ENCODE results near the gene FYB2. TPM values are rescaled to one million over a fixed set of nuclear protein-coding genes. Genes with fewer than 3 reads are reported as not detected.
A peak's percentile ranks its signal among the peaks of the same experiment; 100 is the strongest.

Gene FYB2
- not detected for total RNA-seq

- intact Hi-C loops (cut with DNase I), result no loop called here
- TF ChIP-seq, protein P1, sequence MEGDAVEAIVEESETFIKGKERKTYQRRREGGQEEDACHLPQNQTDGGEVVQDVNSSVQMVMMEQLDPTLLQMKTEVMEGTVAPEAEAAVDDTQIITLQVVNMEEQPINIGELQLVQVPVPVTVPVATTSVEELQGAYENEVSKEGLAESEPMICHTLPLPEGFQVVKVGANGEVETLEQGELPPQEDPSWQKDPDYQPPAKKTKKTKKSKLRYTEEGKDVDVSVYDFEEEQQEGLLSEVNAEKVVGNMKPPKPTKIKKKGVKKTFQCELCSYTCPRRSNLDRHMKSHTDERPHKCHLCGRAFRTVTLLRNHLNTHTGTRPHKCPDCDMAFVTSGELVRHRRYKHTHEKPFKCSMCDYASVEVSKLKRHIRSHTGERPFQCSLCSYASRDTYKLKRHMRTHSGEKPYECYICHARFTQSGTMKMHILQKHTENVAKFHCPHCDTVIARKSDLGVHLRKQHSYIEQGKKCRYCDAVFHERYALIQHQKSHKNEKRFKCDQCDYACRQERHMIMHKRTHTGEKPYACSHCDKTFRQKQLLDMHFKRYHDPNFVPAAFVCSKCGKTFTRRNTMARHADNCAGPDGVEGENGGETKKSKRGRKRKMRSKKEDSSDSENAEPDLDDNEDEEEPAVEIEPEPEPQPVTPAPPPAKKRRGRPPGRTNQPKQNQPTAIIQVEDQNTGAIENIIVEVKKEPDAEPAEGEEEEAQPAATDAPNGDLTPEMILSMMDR (IDR thresholded peaks at IDR 0.05), result no peak
- TF ChIP-seq POLR2AphosphoS5 (IDR thresholded peaks at IDR 0.05) (no peak), EP300 (IDR thresholded peaks at IDR 0.05) (no peak), POLR2A (IDR thresholded peaks at IDR 0.05; ENCODE audit: low read depth) (no peak)
- Histone ChIP-seq H3K4me3 (no peak within 1 kb of the TSS), H3K27me3 (no peaks in the 10 kb centered on the region), H3K27ac (replicated peaks in 1 of 4) (no peak within 1 kb of the TSS), H3K4me1 (peaks cover 6 to 12% (median 10%) of the 10 kb centered on the region in 4 donors), H3K36me3 (no peaks in the 10 kb centered on the region), H3K9me3 (no peaks in the 10 kb centered on the region)
- WGBS, result 77% methylated on average over 7 of the region's 10 CpGs
- DNase-seq (ENCODE audit: extremely low spot score), result no peak
These were observed at the start of gene FYB2 for GRCh38 chr1:56819387-56819899. FYB2 (minus strand) TSS chr1:56819404; CDS start chr1:56819290, 114 bp downstream.

GRCh38 chr1:56868761-56869160 is 49.6 kb upstream of the FYB2 start:
- Histone ChIP-seq H3K27ac (replicated peaks in 1 of 4) (no peak overlapping the region), H3K4me1 (no peaks in the 10 kb centered on the region), H3K9me3 (no peaks in the 10 kb centered on the region), H3K36me3 (no peaks in the 10 kb centered on the region), H3K4me3 (no peak overlapping the region), H3K27me3 (no peaks in the 10 kb centered on the region)
- 58% methylated on average over 2 of the region's 2 CpGs for WGBS
- TF ChIP-seq, protein P1 (IDR thresholded peaks at IDR 0.05), result no peak
- TF ChIP-seq POLR2A (IDR thresholded peaks at IDR 0.05; ENCODE audit: low read depth), result no peak
- TF ChIP-seq POLR2AphosphoS5 (IDR thresholded peaks at IDR 0.05), result no peak
- no peak for TF ChIP-seq EP300 (IDR thresholded peaks at IDR 0.05)
- intact Hi-C loops (cut with DNase I), result no loop called here
- DNase-seq (ENCODE audit: extremely low spot score), result no peak

GRCh38 chr1:56867491-56867890 is 48.3 kb upstream of the FYB2 start:
- WGBS, result 94% methylated on average over 5 of the region's 5 CpGs
- no peaks in the 10 kb centered on the region for H3K4me1 ChIP-seq
- DNase-seq (ENCODE audit: extremely low spot score), result peak; percentile 47
- H3K36me3 ChIP-seq, result no peaks in the 10 kb centered on the region
- intact Hi-C loops (cut with DNase I), result no loop called here
- H3K27me3 ChIP-seq, result no peaks in the 10 kb centered on the region
- TF ChIP-seq, protein P1 (IDR thresholded peaks at IDR 0.05), result no peak
- TF ChIP-seq EP300 (IDR thresholded peaks at IDR 0.05), result no peak
- TF ChIP-seq POLR2A (IDR thresholded peaks at IDR 0.05; ENCODE audit: low read depth), result no peak
- TF ChIP-seq POLR2AphosphoS5 (IDR thresholded peaks at IDR 0.05), result no peak
- no peak overlapping the region for H3K27ac ChIP-seq (replicated peaks in 1 of 4)
- no peaks in the 10 kb centered on the region for H3K9me3 ChIP-seq
- no peak overlapping the region for H3K4me3 ChIP-seq

GRCh38 chr1:56866656-56867055 is 47.5 kb upstream of the FYB2 start:
- Histone ChIP-seq H3K4me1 (no peaks in the 10 kb centered on the region), H3K27me3 (no peaks in the 10 kb centered on the region), H3K4me3 (no peak overlapping the region), H3K27ac (replicated peaks in 1 of 4) (no peak overlapping the region), H3K9me3 (no peaks in the 10 kb centered on the region), H3K36me3 (no peaks in the 10 kb centered on the region)
- 83% methylated on average over 2 of the region's 2 CpGs for WGBS
- no peak for DNase-seq (ENCODE audit: extremely low spot score)
- no peak for TF ChIP-seq EP300 (IDR thresholded peaks at IDR 0.05)
- TF ChIP-seq POLR2A (IDR thresholded peaks at IDR 0.05; ENCODE audit: low read depth), result no peak
- no peak for TF ChIP-seq POLR2AphosphoS5 (IDR thresholded peaks at IDR 0.05)
- TF ChIP-seq, protein P1 (IDR thresholded peaks at IDR 0.05), result no peak
- intact Hi-C loops (cut with DNase I), result no loop called here

DNA sequence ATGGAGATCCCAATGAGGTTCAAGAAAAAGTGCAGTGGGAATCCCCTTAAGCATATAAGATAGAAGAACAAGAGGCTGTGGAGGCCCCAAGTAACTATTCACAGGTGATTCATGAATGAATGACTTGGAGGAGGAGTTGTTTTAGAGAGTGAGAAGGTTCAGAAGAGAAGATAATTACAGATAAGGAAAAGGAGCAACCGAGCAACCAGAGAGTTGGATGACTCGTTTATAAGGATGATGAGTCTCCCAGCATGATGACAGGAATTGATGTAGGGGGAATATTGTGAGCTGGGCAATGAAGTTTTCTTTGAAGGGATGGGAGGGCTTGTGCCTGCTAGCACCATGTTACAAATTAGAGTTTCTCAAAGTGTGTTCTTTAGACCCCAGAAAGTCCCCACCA is 45.2 kb upstream of the FYB2 start:
- no peaks in the 10 kb centered on the region for H3K9me3 ChIP-seq
- no peaks in the 10 kb centered on the region for H3K27me3 ChIP-seq
- no peak overlapping the region for H3K4me3 ChIP-seq
- no peak overlapping the region for H3K27ac ChIP-seq (replicated peaks in 1 of 4)
- WGBS, result 62% methylated on average over 2 of the region's 2 CpGs
- no peaks in the 10 kb centered on the region for H3K36me3 ChIP-seq
- H3K4me1 ChIP-seq, result no peaks in the 10 kb centered on the region
- intact Hi-C loops (cut with DNase I), result no loop called here
- DNase-seq (ENCODE audit: extremely low spot score), result no peak
- TF ChIP-seq POLR2AphosphoS5 (IDR thresholded peaks at IDR 0.05) (no peak), POLR2A (IDR thresholded peaks at IDR 0.05; ENCODE audit: low read depth) (no peak), EP300 (IDR thresholded peaks at IDR 0.05) (no peak)
- TF ChIP-seq, protein P1 (IDR thresholded peaks at IDR 0.05), result no peak

Data from esophagus muscularis mucosa (tissue), 4 donors.